ENCODE results near the gene MSRB1. TPM values are rescaled to one million over a fixed set of nuclear protein-coding genes. Genes with fewer than 3 reads are reported as not detected.

MSRB1 gene
- polyA plus RNA-seq, 3 donors: 79.7 to 87.6 (median 82.1) TPM

DNA sequence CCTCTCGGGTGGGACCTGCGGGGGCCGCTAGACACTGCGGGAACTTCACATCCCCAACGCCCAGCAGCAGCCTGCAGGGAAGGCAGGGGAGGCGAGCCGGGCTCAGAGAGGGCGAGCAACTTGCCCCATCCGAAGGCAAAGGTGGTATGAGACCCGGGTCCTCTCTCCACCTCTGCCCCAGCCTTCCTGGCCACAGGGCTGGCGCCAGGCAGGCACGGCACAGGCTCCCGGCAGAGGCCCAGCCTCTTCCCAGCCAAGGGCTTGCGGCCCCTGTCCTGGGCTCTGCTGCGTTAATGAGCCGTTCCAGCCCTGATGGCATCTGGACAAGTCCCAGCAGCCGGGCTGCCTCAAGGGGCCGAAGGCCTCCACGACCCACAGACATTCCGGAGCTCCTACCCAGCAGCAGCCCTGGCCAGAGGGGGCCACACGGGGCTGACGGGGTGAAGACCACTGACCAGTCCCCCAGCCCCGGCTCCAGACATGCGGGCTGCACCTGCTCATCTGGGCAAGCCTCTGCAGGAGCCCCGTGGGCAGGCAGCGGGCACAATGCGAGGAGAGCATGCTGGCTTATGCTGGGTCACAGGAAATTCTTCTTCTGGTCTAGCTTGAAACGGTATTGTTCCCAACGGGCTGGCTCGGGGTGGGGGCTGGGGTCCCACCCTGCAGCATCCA is 23.5 kb downstream of the MSRB1 start:
- no peak for DNase-seq

DNA sequence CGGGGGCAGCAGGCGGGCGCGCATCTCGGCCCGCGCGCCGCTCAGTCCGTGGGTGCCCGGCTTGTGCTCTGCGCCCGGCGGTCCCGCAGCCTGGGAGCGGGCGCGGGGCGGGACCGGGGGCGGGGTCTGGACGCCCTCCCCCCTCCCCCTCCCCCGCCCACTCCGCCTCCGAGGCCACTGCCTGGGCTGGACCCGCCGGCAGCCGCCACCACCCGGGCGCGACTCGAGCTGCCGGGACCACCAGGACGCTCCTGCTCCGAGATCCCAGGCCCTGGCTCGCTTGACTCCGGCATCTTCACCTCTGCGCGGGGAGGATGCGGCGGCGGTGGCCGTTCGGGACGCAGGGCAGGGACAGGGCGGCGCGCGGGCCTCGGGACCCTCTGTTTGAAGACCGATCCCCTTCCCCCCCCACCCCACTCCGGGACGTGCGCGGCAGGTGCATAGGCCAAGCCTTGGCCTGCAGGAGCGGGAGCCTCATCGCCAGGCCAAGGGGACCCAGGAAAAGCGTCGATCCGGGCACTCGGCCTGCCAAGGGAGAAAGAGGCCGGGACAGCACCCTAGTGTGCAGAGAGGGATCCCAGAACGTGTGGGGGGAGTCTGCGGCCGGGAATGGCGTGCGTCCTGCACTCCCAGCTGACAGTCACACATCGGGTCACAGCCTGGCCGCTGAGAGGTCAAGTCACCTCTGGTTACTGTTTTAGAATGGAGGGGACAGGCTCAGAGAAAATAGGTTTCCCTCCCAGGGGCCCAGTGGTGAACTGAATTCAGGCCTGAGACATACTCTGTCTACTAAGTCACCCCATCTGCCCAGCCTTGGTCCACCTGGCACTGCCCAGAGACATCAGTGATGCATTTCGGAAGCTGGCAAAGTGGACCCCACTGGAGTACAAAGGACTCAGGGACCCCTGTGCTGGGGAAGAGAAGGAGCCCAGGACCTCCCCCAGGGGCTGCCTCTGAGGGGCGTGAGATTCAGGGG is 24.4 kb downstream of the MSRB1 start, which contains the start of gene HS3ST6:
Gene HS3ST6 (minus strand): TSS at position 65 of the 976 bp plus-strand sequence. CDS start 92 bp downstream, outside the sequence.
- DNase-seq: no peak

DNA sequence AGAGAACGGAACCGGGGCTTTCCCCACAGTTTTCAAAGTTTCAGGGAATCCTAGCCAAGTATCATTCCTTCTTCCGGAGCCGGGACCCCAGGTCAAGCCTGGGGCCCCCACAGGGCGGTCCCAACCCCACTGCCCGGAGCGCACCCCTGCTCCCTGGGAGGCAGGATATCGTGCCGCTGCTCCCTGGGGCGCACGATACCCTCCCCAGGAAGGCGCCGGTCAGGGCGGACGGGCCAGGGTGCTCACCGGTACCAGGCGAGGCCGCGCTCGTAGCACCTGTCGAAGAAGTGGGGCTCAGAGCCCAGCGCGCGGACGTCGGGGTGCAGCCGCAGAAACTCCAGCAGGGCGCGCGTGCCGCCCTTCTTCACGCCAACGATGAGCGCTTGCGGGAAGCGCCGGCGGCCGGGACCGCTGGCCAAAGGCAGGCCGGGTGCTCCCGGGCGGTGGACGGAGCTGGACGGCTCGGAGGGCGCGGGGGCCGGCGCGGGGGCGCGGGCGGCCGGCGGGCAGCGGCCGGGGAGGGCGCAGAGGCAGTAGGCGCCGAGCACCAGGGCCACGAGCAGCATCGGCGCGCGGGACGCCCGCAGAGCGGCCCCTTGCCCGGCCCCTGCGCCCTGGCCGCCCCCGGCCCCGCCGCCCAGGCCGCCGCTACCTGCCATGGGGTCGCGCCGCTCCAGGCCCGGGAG is 25.2 kb downstream of the MSRB1 start:
- no peak for DNase-seq

DNA sequence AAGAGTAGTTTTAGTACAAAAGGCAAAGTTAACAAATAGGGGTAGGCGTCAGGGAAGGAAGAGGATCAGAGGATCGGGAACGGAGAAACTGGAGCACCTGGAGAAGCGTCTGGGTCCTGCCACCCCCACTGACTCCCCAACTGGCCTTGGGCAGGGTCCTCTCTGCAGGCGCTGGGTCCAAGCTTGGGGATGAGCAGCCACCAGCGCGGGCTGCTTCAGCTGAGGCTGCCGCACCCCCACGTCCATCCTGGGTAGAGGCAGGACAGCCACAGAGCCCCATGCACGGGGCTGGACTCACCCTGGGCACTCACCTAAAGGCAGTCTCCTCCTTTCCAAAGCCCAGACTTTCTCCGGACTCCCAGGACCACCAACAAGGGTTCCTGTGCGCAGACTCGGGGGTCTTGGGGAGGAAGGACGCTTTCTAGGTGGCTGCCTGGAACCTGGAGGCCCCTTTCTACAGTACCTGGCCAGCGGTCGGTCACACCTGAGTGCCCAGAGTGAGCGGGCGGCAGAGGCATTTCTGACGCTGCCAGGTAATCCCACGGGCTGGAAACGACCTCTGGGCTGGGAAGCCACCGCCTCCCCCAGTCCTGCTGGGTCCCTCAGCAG is 25.8 kb downstream of the MSRB1 start:
- no peak for DNase-seq

DNA sequence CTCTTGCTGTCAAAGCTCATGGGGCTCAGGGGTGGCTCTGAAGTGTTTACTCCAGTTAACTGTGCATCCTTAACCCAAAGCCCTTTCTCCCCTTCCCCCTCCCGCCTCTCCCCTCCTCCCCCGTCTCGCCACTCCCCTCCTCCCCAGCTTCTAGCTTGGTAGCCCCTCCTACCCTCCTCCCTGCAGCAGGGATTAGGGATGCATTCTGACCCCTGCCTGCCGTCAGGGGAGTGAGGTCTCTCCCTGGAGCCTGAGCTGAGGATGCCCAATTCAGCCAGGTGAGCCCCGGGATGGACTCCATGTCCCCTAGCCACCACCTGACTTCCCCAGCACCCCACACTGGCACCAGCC is 26.4 kb downstream of the MSRB1 start:
- DNase-seq: no peak

DNA sequence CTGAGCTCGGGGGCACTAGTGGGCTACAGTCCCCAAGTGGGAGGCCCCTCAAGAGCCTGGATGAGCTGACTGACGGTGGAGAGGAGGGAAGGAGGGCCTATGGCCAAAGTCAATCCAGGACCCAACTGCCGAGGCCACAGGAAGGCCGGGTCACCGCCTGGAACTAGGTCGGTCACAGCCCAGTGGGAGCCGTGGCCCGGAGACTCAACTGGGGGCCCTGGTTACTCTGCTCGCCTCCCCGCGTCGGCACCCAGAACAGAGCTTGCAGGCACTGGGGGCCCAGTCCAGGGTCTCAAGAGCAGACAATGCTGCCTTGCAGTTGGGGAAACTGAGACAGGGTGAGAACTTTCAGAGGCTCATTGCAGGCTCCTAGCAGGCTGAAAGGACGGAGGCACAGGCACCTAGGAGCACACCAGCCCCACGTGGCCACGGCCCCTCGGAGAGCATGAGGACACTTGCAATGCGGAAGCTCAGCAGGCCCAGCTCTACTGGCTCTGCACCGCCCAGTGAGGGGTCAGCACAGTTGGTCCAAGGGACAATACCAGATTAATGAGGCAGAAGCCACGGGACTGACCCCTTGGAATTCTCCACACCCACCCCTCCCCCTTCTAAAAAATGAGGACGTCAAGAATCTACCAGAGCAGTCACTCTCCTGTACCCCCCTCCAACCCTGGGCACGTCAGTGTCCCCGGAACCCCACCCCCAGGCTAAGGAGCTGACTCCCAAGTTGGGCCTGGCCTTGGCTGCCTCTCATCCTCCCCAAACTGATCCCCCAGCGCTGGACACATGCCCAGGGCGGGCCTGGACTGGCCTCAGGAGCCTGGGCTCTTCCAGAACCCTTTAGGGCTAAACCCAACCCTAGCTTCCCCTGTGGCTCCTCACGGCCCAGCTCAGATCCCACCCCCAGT is 27.0 kb downstream of the MSRB1 start:
- DNase-seq: no peak

DNA sequence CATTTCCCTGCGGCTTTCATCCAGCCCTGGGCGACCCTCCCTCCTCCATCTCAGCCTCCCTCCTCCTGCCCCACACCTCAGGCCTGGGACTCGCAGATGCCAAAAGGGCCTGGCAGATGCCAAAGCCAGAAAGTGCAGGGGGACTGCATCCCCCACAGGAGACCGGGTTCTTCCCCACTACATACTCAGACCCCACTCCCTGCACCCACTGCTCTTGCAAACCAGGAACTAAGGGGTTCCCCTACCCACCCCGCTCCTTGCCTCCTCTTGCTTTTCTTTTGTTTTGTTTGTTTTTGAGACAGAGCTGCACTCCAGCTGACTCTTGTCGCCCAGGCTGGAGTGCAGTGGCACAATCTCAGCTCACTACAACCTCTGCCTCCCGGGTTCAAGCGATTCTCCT is 28.0 kb downstream of the MSRB1 start:
- no peak for DNase-seq

DNA sequence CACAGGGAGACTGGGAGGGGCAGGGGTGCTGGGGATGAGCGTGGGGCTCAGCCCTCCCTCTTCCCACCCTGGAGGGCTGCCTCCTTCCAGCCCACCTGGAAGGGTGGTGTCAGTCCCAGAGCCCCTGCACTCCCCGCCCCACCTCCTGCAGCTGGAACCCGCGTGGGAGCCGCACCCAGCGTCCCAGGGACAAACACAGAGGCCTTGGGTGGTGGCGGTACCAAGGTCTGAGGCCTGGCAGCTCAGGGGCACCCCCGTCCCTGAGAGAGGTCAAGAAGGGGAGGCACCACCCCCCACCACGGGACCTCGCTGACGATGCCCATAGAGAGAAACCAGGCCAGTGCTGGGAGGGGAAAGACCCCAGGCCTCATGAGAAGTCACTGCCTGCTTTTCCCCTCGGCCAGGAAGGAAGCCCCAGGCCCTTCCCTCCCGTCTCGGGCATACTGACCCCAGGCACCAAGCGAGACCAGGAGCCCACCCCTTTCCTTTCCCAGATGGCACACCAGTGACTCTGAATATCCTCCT is 28.9 kb downstream of the MSRB1 start:
- DNase-seq: no peak

DNA sequence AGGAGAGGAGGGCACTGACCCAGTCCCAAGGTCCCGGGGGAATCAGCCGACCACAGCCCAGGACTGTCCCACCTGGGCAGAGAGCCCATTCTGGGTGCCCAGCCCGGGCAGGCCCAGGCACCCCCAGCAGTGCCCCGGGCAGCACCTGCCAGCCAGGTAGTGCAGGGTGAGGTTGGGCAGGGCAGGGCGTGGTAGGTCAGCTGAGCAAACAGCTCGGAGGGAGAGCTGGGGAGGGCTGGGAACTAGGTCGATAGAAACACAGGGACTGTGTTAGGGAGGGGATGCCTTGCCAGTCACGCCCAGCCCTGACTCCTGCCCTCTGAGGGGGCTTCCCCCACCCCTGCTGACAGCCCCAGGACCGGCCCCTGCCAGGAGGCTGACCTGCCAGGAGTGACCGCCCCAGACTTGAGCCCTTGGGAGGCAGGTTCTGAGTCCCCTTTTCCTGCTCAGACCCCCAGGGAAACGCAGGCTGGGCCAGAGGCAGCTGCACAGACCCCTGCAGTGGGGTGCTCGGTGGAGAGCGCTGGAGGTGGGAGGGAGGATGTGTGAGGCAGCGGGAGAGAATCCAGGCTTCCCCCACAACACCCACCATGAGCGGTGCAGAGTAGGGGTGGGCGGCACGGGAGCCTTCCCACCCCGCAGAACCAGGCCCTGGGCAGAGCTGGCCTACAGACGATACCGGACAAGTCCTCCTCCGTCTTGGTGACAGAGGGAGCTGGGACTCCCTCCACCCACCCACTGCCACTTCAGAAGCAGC is 29.5 kb downstream of the MSRB1 start:
- DNase-seq: no peak

DNA sequence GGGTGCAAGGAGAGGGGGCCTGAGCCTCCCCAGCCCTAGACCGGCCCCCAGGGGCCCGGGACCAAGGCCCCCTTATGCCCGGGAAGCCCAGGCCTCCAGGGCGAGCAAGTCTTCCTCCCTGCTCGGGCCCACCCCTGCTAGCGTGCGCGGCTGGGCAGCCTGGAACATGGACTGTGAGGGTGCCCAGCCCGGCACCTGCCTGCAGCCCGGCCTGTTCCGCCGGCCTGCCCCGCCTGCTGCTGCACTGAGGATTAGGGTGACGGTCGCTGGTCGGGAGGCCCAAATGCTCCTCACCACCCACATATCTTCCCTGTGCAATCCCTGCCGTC is 30.8 kb downstream of the MSRB1 start:
- DNase-seq: no peak

DNA sequence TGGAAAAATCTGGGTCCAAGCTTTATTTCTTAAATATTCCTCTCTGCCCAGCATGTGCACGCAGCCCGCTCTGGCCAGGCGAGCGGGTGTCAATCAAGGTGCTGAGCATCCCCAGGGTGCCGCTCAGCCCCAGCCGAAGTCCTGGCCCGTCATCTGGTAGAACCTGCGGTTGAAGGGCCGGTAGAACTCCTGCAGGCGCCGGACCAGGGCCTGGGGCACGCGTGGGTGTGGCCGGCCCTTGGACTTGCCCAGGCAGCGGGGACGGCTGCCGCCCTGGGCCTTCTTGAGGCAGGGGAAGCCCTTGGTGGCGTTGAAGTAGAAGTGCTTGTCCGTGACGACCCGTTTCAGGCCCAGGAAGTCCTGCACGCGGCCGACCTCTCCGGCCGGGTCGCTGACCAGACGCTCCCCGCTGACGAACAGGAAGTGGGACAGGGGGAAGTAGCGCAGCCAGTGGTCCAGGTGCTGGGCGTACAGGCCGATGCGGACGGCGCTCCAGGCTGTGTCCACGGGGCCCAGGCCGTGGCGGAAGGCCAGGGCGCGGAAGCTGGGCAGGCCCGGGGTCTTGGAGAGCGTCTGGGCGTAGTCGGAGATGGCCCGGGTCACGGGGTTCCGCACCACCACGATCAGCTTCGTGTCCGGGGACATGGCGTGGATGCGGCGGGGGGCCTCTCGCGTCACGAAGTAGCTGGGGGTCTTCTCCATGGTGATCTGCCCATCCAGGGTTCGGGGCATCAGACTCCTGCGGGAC is 31.4 kb downstream of the MSRB1 start:
- DNase-seq: no peak

DNA sequence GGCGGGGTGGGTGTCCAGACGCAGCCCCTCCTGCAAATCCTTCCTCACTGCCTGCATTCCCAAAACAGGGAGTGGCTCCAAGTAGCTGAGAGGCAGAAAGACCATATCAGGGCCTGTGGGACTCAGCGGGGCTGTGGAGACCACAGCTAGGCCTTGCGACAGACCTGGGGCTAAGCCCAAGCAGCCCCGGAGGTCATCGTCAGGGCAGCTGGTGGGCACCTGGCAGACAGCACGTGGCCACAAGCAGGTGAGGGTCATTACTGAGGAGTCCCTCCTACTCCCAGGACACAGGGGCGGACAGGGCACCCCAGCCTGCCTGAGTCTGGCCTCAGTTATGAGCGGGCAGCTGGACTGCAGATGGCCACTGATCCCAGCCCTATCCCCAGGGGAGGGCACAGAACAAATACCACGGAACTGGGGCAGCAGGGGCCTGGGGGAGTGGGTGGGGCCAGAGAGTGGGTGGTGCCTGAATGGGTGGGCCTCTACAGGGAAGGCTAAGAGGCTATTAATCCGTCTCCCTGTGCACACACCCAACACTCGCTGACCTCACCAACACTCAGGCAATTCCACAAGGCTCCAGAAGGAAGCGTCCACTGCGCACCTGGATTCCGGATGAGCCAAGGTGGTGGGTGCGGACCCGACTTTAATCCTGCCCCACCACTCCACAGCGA is 33.3 kb downstream of the MSRB1 start:
- no peak for DNase-seq

DNA sequence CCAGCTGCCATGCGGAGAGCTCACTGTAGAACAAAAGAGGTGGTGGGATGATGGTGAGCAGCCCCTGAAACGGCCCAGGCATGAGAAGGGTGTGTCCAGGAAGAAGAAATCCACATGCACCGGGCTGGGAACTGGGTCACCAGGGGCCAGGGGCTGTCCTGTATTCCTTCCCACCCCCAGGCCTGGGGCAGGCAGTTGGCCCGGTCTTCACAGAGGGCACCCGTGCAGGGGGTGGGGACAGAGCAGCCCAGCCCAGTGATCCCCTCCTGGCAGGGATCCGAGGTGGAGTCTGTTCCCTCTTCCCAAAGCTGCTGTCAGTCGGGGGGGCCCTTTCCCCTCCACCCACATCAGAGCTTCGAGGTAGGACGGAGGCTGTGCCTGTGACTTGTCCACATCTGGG is 34.0 kb downstream of the MSRB1 start:
- DNase-seq: no peak

DNA sequence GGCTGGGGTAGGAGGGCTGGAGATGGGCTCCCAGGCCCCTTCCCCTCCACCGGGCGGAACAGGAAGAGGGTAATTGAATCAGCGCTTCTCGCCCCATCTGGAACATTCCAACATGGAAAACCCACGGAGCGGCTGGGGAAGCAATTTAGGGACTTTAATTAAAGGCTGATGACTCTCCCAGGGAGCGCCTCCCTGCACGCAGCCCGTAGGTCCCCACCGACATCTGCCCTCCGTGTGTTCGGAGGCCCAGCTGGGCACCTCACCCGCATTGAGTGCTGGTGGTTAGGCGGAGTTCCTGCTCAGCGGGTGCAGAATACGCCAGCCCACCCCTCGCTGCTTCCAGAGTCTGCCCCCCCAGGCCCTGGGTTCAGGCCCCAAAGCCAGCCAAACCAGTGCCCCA is 34.8 kb downstream of the MSRB1 start:
- no peak for DNase-seq

DNA sequence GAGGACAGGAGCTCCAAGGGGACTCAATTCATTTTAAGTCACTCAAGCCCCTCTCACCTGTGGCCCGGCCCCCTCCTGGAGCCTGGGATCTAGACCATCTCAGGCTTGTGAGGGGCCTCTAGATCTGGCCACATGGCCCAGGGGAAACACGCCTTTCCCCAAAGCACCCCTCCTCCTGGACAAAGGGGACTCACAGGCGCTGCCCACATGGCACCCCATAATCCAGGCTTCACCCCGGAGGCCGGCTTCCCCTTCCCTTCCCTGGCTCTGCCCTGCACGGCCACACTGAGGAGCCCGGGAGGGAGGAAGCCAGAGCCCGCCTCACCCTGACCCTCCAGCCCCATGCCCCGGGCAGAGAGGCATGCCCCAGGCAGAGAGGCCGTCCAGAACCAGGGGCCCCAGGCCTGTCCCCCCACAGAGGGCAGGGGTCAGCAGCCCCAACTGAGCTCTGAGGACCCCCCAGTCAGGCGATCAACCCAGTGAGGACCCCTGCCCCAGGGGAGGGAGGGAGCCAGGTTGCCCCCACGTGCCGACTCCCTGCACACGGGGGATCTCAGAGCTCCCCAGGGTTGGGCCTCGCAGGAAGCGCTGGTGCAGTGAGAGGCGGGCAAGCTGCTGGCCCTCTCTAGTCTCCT is 35.7 kb downstream of the MSRB1 start:
- no peak for DNase-seq

DNA sequence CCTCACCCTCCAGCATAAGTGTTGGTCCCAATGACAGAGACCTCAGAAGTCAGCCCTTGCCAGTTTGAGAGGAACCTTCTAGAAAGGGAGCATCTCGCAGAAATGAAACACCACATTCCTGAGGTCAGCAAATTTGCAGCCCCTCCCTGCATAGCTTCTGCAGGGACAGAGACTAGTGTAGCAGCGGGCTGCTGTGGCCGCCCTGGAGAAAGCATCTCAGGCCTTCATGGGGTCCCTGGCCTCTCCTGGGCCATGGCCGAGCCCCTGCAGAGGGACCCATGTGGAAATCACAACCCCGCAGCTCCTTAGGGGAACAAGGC is 36.2 kb downstream of the MSRB1 start:
- DNase-seq: no peak

DNA sequence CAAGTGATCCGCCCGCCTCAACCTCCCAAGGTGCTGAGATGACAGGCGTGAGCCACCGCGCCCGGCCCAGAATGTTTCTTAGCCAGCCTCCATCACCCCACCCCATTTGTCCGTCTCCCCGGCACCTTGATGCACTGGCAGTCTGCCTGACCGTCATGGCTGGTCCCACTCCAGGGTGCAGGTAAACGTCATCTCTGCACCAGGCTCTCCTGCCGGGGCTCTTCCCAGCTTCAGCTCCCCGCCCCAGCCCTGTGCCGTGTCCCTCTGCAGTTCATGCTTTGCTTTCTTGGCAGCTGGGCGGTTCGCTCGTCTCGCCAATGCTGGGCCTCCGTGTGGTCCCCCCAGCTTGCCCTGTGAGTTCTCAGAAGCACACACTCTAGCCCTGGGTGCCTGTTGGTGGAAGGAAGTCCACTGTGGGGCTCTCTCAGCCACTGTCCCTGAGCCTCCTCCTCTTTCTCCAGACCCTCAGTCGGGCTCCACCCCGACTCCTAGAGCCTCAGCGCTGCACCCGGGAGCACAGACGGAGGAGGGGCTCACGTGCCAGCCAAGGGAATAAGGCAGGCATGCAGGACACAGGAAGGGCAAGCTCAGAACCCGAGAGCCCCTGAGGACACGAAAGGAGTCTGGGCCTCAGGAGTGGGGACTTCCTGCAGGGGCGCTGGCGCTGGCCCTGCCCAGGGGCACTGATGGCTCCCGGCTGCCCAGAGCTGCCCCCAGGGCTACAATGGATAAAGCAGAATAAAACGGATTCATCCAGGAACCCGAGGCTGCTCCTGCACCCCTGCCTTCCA is 36.7 kb downstream of the MSRB1 start:
- DNase-seq: no peak

Data from renal pelvis (tissue), 4 donors.